Psoas muscle (tissue), 8 donors: Measurements from ENCODE around the gene SV2B. TPM values are rescaled to one million over a fixed set of nuclear protein-coding genes. Genes with fewer than 3 reads are reported as not detected.

Experiments
- ATAC-seq, 4 donors: fragments of 200-7000 bp; cut with Tn5 transposase; one replicate each; pipeline ENCODE4 v1.9.1; 2020; ENCODE audit warnings: moderate library complexity in 3 of 4, mild to moderate bottlenecking in 2 of 4
- DNase-seq, 2 donors: peaks; one replicate each; pipeline ENCODE4 v3.0.0-alpha.2; 2020
- H3K27ac ChIP-seq: fragments of 200-600 bp; one replicate; pipeline ENCODE4 v1.8.0; 2022
- H3K27me3 ChIP-seq, 3 donors: fragments of 200-600 bp in 1 of 3; one replicate each; pipeline versions ENCODE4 v1.6.1 to v1.8.0; 2013 to 2022; ENCODE audit warnings: low read length in 2 of 3, mild to moderate bottlenecking in 2 of 3, moderate library complexity in 1 of 3; ENCODE audit not compliant: insufficient read depth in 3 of 3
- H3K36me3 ChIP-seq, 2 donors: fragments of 200-600 bp in 1 of 2; one replicate each; pipeline versions ENCODE4 v1.6.1 to v1.8.0; 2013 to 2022; ENCODE audit warnings: low read depth in 1 of 2, mild to moderate bottlenecking in 1 of 2, moderate library complexity in 1 of 2; ENCODE audit not compliant: insufficient read depth in 1 of 2
- H3K4me1 ChIP-seq: fragments of 200-600 bp; one replicate; pipeline ENCODE4 v1.8.0; 2022
- H3K4me3 ChIP-seq: fragments of 200-600 bp; one replicate; pipeline ENCODE4 v1.8.0; 2022; ENCODE audit warnings: mild to moderate bottlenecking
- H3K9me3 ChIP-seq: fragments of 200-600 bp; one replicate; pipeline ENCODE4 v1.8.0; 2022
- WGBS, 3 donors: extraction: QIAGEN DNeasy Blood & Tissue Kit; methylation state at CpG; one replicate each; pipeline versions ENCODE4 v1.1.6 to v1.1.7; 2013; 5-methylcytosine and 5-hydroxymethylcytosine counted together
- intact Hi-C, 2 donors: fragments of 100-400 bp; cut with DNase I; formaldehyde crosslinking; loops; one replicate each; pipeline versions ENCODE4 v1.11.0 to v1.14.2; 2022
- polyA plus RNA-seq, 3 donors: library from polyadenylated mRNA; stranded (reverse); fragments of 200-250 nt; gene quantifications; one replicate each; pipeline ENCODE4 v1.2.3, GENCODE V29; 2013
- total RNA-seq, 4 donors: library from RNA; stranded (reverse); fragmentation: NEBNext Ultra II Directional in 2 of 4; extraction: Animal tissue kit (Norgen Biotek cat#: 25700) in 2 of 4; gene quantifications; one replicate each; pipeline versions ENCODE4 v1.2.1 to v1.2.4, GENCODE V29; 2021 to 2023
- TF ChIP-seq, protein P1 (sequence below): fragments of 200-600 bp; IDR thresholded peaks from one replicate; pipeline ENCODE4 v1.8.0; 2022; ENCODE audit warnings: antibody characterized with exemption
- donor health status: healthy with polysubstance abuse.
- donor health status: DM: no; HTN: no; CAD: no; lungs with moderate emphysema.
- donor health status: Bipolar disorder and iron deficiency.
- donor health status: healthy.
- donor health status: DM: yes; HTN: yes; CAD: no.
- donor health status: DM: no; HTN: no; CAD: no.
- donor health status: DM: no; HTN: no; CAD: no.
- donor health status: DM: yes; HTN: yes; CAD: no.

Gene SV2B
- total and polyA plus RNA-seq, 7 donors: 0.25 to 10.1 (median 2.1) TPM

DNA sequence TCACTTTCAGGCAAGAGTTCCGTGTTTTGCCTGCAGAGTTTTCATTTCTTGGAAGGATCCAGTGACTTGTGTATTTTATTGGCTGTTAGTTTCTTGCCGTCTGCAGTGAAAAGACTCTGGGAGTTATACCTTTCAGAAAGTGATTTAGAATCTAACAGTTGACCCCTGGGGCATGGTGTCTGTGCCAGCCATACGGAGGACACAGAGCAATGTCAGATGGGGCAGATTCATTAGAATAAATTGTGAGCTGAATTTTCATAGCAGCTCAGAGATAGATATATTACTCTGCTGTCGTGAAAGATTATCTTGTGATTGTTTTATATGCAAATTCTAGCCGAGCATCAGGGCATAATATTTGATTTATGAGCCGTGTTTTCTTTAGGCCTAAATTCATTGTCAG lies 131.6 kb downstream of the SV2B start:
- Histone ChIP-seq H3K4me1 (no peaks in the 10 kb centered on the region), H3K9me3 (no peaks in the 10 kb centered on the region), H3K36me3 (no peaks in the 10 kb centered on the region), H3K4me3 (no peak overlapping the region), H3K27ac (no peak overlapping the region), H3K27me3 (peaks cover 0 to 3% (median 3%) of the 10 kb centered on the region in 3 donors)
- ATAC-seq (no peak), DNase-seq (no peak)
- intact Hi-C loops: loop anchor here in 1 of 2 donors (5.0 kb wide), 1 partner anchor 174 kb away; no protein-coding TSS in a partner anchor
- TF ChIP-seq, protein P1, sequence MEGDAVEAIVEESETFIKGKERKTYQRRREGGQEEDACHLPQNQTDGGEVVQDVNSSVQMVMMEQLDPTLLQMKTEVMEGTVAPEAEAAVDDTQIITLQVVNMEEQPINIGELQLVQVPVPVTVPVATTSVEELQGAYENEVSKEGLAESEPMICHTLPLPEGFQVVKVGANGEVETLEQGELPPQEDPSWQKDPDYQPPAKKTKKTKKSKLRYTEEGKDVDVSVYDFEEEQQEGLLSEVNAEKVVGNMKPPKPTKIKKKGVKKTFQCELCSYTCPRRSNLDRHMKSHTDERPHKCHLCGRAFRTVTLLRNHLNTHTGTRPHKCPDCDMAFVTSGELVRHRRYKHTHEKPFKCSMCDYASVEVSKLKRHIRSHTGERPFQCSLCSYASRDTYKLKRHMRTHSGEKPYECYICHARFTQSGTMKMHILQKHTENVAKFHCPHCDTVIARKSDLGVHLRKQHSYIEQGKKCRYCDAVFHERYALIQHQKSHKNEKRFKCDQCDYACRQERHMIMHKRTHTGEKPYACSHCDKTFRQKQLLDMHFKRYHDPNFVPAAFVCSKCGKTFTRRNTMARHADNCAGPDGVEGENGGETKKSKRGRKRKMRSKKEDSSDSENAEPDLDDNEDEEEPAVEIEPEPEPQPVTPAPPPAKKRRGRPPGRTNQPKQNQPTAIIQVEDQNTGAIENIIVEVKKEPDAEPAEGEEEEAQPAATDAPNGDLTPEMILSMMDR: no peak
- 69 to 77% (median 71%) methylated on average over 6 of the region's 6 CpGs for WGBS, 3 donors

DNA sequence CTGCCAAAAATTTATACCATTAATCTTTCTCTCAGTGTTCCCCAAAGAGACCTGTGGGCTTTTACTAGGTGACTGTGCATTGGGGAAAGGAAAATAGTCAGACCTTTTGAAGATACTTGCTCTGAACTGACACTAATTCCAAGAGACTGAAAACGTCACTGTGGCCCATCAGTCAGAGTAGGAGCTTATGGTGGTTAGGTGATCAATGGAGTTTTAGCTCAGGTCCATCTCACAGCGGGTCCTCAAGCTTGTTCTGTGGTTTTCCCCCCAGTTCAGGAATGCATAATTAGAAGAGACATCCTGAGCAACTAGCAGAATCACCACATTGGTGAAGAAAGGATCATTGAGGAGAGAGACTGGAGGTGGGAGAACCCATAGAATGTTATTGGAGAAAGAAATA lies 134.7 kb downstream of the SV2B start:
- TF ChIP-seq, protein P1: no peak
- H3K9me3 ChIP-seq: no peaks in the 10 kb centered on the region
- intact Hi-C loops: loop anchor here in 1 of 2 donors (5.0 kb wide), 1 partner anchor 177 kb away; no protein-coding TSS in a partner anchor

GRCh38 chr15:91235376-91235775 lies 135.3 kb downstream of the SV2B start:
- intact Hi-C loops: no loop called here

More for the DNA sequence above, 134.7 kb downstream of the SV2B start:
- no peaks in the 10 kb centered on the region for H3K36me3 ChIP-seq
- no peak overlapping the region for H3K27ac ChIP-seq
- no peaks in the 10 kb centered on the region for H3K4me1 ChIP-seq
- DNase-seq (no peak), ATAC-seq (no peak)
- peaks cover 0 to 4% (median 3%) of the 10 kb centered on the region in 3 donors for H3K27me3 ChIP-seq
- WGBS, 3 donors: 72 to 81% (median 73%) methylated on average over 2 of the region's 2 CpGs
- no peak overlapping the region for H3K4me3 ChIP-seq

GRCh38 chr15:91237445-91237844 lies 137.4 kb downstream of the SV2B start:
- ATAC-seq (no peak), DNase-seq (no peak)
- H3K36me3 ChIP-seq: no peaks in the 10 kb centered on the region
- no peak overlapping the region for H3K4me3 ChIP-seq
- H3K4me1 ChIP-seq: no peaks in the 10 kb centered on the region
- no peak overlapping the region for H3K27ac ChIP-seq
- peaks cover 0 to 14% (median 6%) of the 10 kb centered on the region in 3 donors for H3K27me3 ChIP-seq
- WGBS, 3 donors: 76 to 79% (median 78%) methylated on average over 5 of the region's 5 CpGs
- TF ChIP-seq, protein P1: no peak
- no peaks in the 10 kb centered on the region for H3K9me3 ChIP-seq
- intact Hi-C loops: no loop called here

More at GRCh38 chr15:91235376-91235775, 135.3 kb downstream of the SV2B start:
- Histone ChIP-seq H3K4me3 (no peak overlapping the region), H3K9me3 (no peaks in the 10 kb centered on the region), H3K27me3 (peaks cover 0 to 4% (median 3%) of the 10 kb centered on the region in 3 donors), H3K27ac (no peak overlapping the region), H3K36me3 (no peaks in the 10 kb centered on the region), H3K4me1 (no peaks in the 10 kb centered on the region)
- 64 to 73% (median 69%) methylated on average over 3 of the region's 3 CpGs for WGBS, 3 donors
- DNase-seq: no peak
- TF ChIP-seq, protein P1: no peak
- ATAC-seq: no peak
